B cell (primary cell): ENCODE data around the gene MARVELD1. TPM values are rescaled to one million over a fixed set of nuclear protein-coding genes. Genes with fewer than 3 reads are reported as not detected.
A peak's percentile ranks its signal among the peaks of the same experiment; 100 is the strongest.

Experiments used
- ATAC-seq: fragments of 200-7000 bp; cut with Tn5 transposase; one replicate; pipeline ENCODE4 v1.10.0; 2021; ENCODE audit warnings: low read depth, mild to moderate bottlenecking, moderate number of reproducible peaks, moderate library complexity
- CTCF ChIA-PET: fragments of 350-600 bp; sonication (Branson Sonifier 250); formaldehyde crosslinking; loops from one replicate; lab custom pipeline; 2021; ENCODE audit warnings: antibody characterized with exemption, inconsistent platforms; lab: Charles Lee
- POLR2A ChIA-PET: fragments of 350-600 bp; sonication (Branson Sonifier 250); formaldehyde crosslinking; loops from one replicate; lab custom pipeline; 2021; ENCODE audit warnings: antibody characterized with exemption; lab: Charles Lee
- DNase-seq: peaks from one replicate; pipeline ENCODE4 v3.0.0; 2013
- H2AFZ ChIP-seq: 2 replicates; pipeline ENCODE4 v1.6.1; 2012; ENCODE audit warnings: mild to moderate bottlenecking, low read depth, low read length; ENCODE audit not compliant: insufficient read depth, poor library complexity, severe bottlenecking
- H3K27ac ChIP-seq, 2 donors: 1 replicate in 1 of 2; 2 replicates in 1 of 2; pipeline ENCODE4 v1.5.1; 2012 to 2013; ENCODE audit warnings: low read length in 2 of 2, mild to moderate bottlenecking in 2 of 2, moderate library complexity in 1 of 2
- H3K27me3 ChIP-seq, 4 experiments: fragments of 200-600 bp in 1 of 4; sonication (generic) in 1 of 4; replicated peaks in 1 of 4; 1 replicate in 2 of 4; 2 replicates in 2 of 4; pipeline versions ENCODE4 v1.6.1 to v1.7.0; 2013 to 2016; ENCODE audit warnings: low read length in 3 of 4, mild to moderate bottlenecking in 2 of 4, mixed read lengths in 1 of 4, moderate library complexity in 1 of 4; ENCODE audit not compliant: insufficient read depth in 4 of 4, control insufficient read depth in 3 of 4; ENCODE audit errors: control extremely low read depth in 1 of 4
- H3K36me3 ChIP-seq, 2 experiments: replicated peaks in 1 of 2; 1 replicate in 1 of 2; 2 replicates in 1 of 2; pipeline versions ENCODE4 v1.6.1 to v1.7.1; 2013; ENCODE audit warnings: low read length in 1 of 2; ENCODE audit not compliant: insufficient read depth in 2 of 2, control insufficient read depth in 1 of 2; ENCODE audit errors: control extremely low read depth in 1 of 2, extremely low read depth in 1 of 2
- H3K4me1 ChIP-seq, 2 donors: fragments of 200-600 bp in 1 of 2; sonication (generic) in 1 of 2; 1 replicate in 1 of 2; 2 replicates in 1 of 2; pipeline versions ENCODE4 v1.5.1 to v1.6.1; 2013 to 2017; ENCODE audit warnings: low read length in 2 of 2; ENCODE audit not compliant: control insufficient read depth in 2 of 2, insufficient read depth in 2 of 2
- H3K4me2 ChIP-seq: replicated peaks from 2 replicates; pipeline ENCODE3; 2012; ENCODE audit warnings: mild to moderate bottlenecking, low read depth, low read length; ENCODE audit not compliant: poor library complexity, severe bottlenecking
- H3K4me3 ChIP-seq, 5 experiments: fragments of 200-600 bp in 1 of 5; sonication (generic) in 1 of 5; 1 replicate in 3 of 5; 2 replicates in 2 of 5; pipeline versions ENCODE4 v1.5.1 to v1.7.0; 2011 to 2016; ENCODE audit warnings: low read length in 4 of 5, mild to moderate bottlenecking in 4 of 5, low read depth in 2 of 5, control low read depth in 1 of 5, moderate library complexity in 1 of 5; ENCODE audit not compliant: insufficient read depth in 1 of 5; ENCODE audit errors: control extremely low read depth in 1 of 5, extremely low read depth in 1 of 5
- H3K79me2 ChIP-seq: fragments of 200-600 bp; sonication (generic); one replicate; pipeline ENCODE4 v1.6.0; 2016; ENCODE audit warnings: low read length; ENCODE audit not compliant: control insufficient read depth, insufficient read depth
- H3K9ac ChIP-seq: fragments of 200-600 bp; sonication (generic); 2 replicates; pipeline ENCODE4 v1.6.1; 2017; ENCODE audit warnings: mild to moderate bottlenecking, low read length, moderate library complexity
- H3K9me3 ChIP-seq, 3 donors: one replicate each; pipeline versions ENCODE4 v1.6.1 to v1.7.1; 2013; ENCODE audit warnings: low read length in 2 of 3; ENCODE audit not compliant: control insufficient read depth in 2 of 3, insufficient read depth in 1 of 3; ENCODE audit errors: control extremely low read depth in 1 of 3
- H4K20me1 ChIP-seq: 2 replicates; pipeline ENCODE4 v1.6.0; 2012; ENCODE audit warnings: mild to moderate bottlenecking, low read length; ENCODE audit not compliant: insufficient read depth, control insufficient read depth, poor library complexity, severe bottlenecking
- H3K27ac Mint-ChIP-seq: one replicate; pipeline ENCODE4 v1.8.0; 2021; ENCODE audit warnings: mixed read lengths
- H3K27me3 Mint-ChIP-seq: one replicate; pipeline ENCODE4 v1.8.0; 2021; ENCODE audit warnings: mixed read lengths
- H3K4me1 Mint-ChIP-seq: one replicate; pipeline ENCODE4 v1.8.0; 2021; ENCODE audit warnings: mixed read lengths
- H3K4me3 Mint-ChIP-seq: one replicate; pipeline ENCODE4 v1.8.0; 2021; ENCODE audit warnings: mixed read lengths
- H3K9me3 Mint-ChIP-seq: one replicate; pipeline ENCODE4 v1.8.0; 2022; ENCODE audit warnings: mixed read lengths; ENCODE audit not compliant: insufficient read depth
- CTCF ChIP-seq: fragments of 200-600 bp; IDR thresholded peaks from one replicate; pipeline ENCODE4 v1.8.0; 2022; ENCODE audit warnings: antibody characterized with exemption, mild to moderate bottlenecking
- EZH2 ChIP-seq: IDR thresholded peaks from 2 replicates; pipeline ENCODE4 v1.6.1; 2012; ENCODE audit warnings: borderline replicate concordance, low read depth, mild to moderate bottlenecking, moderate library complexity, low read length; ENCODE audit not compliant: insufficient read depth, poor library complexity, severe bottlenecking
- WGBS: methylation state at CpG from one replicate; pipeline ENCODE4 v1.1.5; 2013; ENCODE audit warnings: missing lambda C conversion rate; ENCODE audit not compliant: insufficient coverage; 5-methylcytosine and 5-hydroxymethylcytosine counted together
- intact Hi-C: fragments of 100-400 bp; cut with micrococcal nuclease; formaldehyde crosslinking; loops from one replicate; pipeline ENCODE4 v1.10.0; 2022
- polyA plus RNA-seq: library from polyadenylated mRNA; depleted of rRNA; stranded (reverse); fragments of >200 nt; gene quantifications from 2 replicates; pipeline ENCODE4 v1.2.3, GENCODE V29; 2012
- total RNA-seq, 2 donors: library from RNA; stranded (reverse); fragments of 120-200 nt in 1 of 2; gene quantifications; 1 replicate in 1 of 2; 2 replicates in 1 of 2; pipeline versions ENCODE4 v1.2.3 to v1.2.4, GENCODE V29; 2013 to 2022

MARVELD1 gene
- total and polyA plus RNA-seq, 2 donors (not counting 1 experiment from before 2014, with no cell fraction given), result 0.45 to 0.54 TPM

- no peaks in the 10 kb centered on the region for H3K4me1 Mint-ChIP-seq
- no peak overlapping the region for H3K9ac ChIP-seq
- no peaks in the 10 kb centered on the region for H3K79me2 ChIP-seq
- no peaks in the 10 kb centered on the region for H3K27me3 ChIP-seq
- ChIA-PET POLR2A (no interaction called here), CTCF (no interaction called here)
- no peak overlapping the region for H3K27ac Mint-ChIP-seq
- WGBS, result 96% methylated on average over 2 of the region's 6 CpGs
- H3K9me3 ChIP-seq, result no peaks in the 10 kb centered on the region
- H3K9me3 Mint-ChIP-seq, result no peaks in the 10 kb centered on the region
- H4K20me1 ChIP-seq, result peaks cover 8% of the 10 kb centered on the region
- no peak overlapping the region for H2AFZ ChIP-seq
- H3K4me3 ChIP-seq, result no peak overlapping the region
- H3K4me3 Mint-ChIP-seq, result no peak overlapping the region
- TF ChIP-seq CTCF (no peak), EZH2 (no peak)
- ATAC-seq (no peak), DNase-seq (no peak)
- H3K36me3 ChIP-seq, result peaks cover 0 to 82% of the 10 kb centered on the region in 2 experiments
- H3K4me1 ChIP-seq, result no peaks in the 10 kb centered on the region
- no peak overlapping the region for H3K27ac ChIP-seq
- intact Hi-C loops, result no loop called here
- H3K27me3 Mint-ChIP-seq, result no peaks in the 10 kb centered on the region
- H3K4me2 ChIP-seq, result no peak overlapping the region
Measured at GRCh38 chr10:97757471-97757870, 43.9 kb downstream of the MARVELD1 start.

- ATAC-seq, result peak; percentile 56
- Histone ChIP-seq H3K9ac (no peak overlapping the region), H3K4me1 (peaks cover under 1 to 3% of the 10 kb centered on the region in 2 donors), H3K27ac (no peak overlapping the region), H3K36me3 (peaks cover 0 to 65% of the 10 kb centered on the region in 2 experiments), H3K4me3 (no peak overlapping the region), H3K79me2 (no peaks in the 10 kb centered on the region), H3K4me2 (no peak overlapping the region), H2AFZ (no peak overlapping the region), H3K9me3 (no peaks in the 10 kb centered on the region), H3K27me3 (no peaks in the 10 kb centered on the region), H4K20me1 (no peaks in the 10 kb centered on the region)
- intact Hi-C loops, result no loop called here
- no peaks in the 10 kb centered on the region for H3K9me3 Mint-ChIP-seq
- CTCF ChIA-PET, result interaction anchor here (1.5 kb wide), 2 partner anchors 15 to 58 kb away, joined by 3 to 4 read pairs; no protein-coding TSS in a partner anchor
- peak; percentile 44 for DNase-seq
- peaks cover 4% of the 10 kb centered on the region for H3K4me1 Mint-ChIP-seq
- no peak overlapping the region for H3K4me3 Mint-ChIP-seq
- 79% methylated on average over 3 of the region's 5 CpGs for WGBS
- H3K27me3 Mint-ChIP-seq, result no peaks in the 10 kb centered on the region
- POLR2A ChIA-PET, result no interaction called here
- TF ChIP-seq EZH2 (no peak), CTCF (peak; percentile 66)
- H3K27ac Mint-ChIP-seq, result no peak overlapping the region
Measured at GRCh38 chr10:97759158-97759887, 45.8 kb downstream of the MARVELD1 start.
